ENCODE measurements around the gene ADGRV1. TPM values are rescaled to one million over a fixed set of nuclear protein-coding genes. Genes with fewer than 3 reads are reported as not detected.
"Not testable (repeated sequence)": the region's sequence is repeated elsewhere in the genome, so short reads cannot be mapped to it uniquely, and the experiment has no call there.

Gene ADGRV1
- total and polyA plus RNA-seq, 12 donors: 0.03 to 1.4 (median 0.44) TPM; not detected in 6

GRCh38 chr5:90967851-90968250 is 409.3 kb downstream of the ADGRV1 start:
- TF ChIP-seq CTCF (IDR thresholded peaks at IDR 0.05): no peak
- Histone ChIP-seq H3K27ac (no peak overlapping the region), H3K27me3 (no peaks in the 10 kb centered on the region), H3K36me3 (no peaks in the 10 kb centered on the region), H3K4me1 (peaks cover 0 to 9% (median 0%) of the 10 kb centered on the region in 9 donors), H3K4me3 (no peak overlapping the region), H3K9me3 (peaks cover 0 to 26% (median 0%) of the 10 kb centered on the region in 11 donors)
- intact Hi-C loops (cut with DNase I): no loop called here
- DNase-seq: no peak
- WGBS, 2 donors: 62 to 71% methylated on average over 4 of the region's 4 CpGs
- ATAC-seq: no peak

GRCh38 chr5:90968319-90968718 is 409.7 kb downstream of the ADGRV1 start:
- no peak for ATAC-seq
- no peak for DNase-seq
- no peak for TF ChIP-seq CTCF (IDR thresholded peaks at IDR 0.05)
- H3K4me3 ChIP-seq: no peak overlapping the region
- no peaks in the 10 kb centered on the region for H3K27me3 ChIP-seq
- no peaks in the 10 kb centered on the region for H3K36me3 ChIP-seq
- no peak overlapping the region for H3K27ac ChIP-seq
- intact Hi-C loops (cut with DNase I): no loop called here
- peaks cover 0 to 9% (median 0%) of the 10 kb centered on the region in 9 donors for H3K4me1 ChIP-seq
- peaks cover 0 to 26% (median 0%) of the 10 kb centered on the region in 11 donors for H3K9me3 ChIP-seq

- DNase-seq; H3K4me1 ChIP-seq; H3K27ac ChIP-seq; ATAC-seq; H3K36me3 ChIP-seq; intact Hi-C loops (cut with DNase I); H3K4me3 ChIP-seq; H3K27me3 ChIP-seq: not testable (repeated sequence)
- H3K9me3 ChIP-seq: peaks cover 0 to 30% (median 0%) of the 10 kb centered on the region in 11 donors
- WGBS, 2 donors: 87 to 95% methylated on average over 11 of the region's 11 CpGs
Observed at GRCh38 chr5:90969945-90970344, 411.3 kb downstream of the ADGRV1 start.

GRCh38 chr5:90981177-90981576 is 422.6 kb downstream of the ADGRV1 start:
- no peaks in the 10 kb centered on the region for H3K36me3 ChIP-seq
- intact Hi-C loops (cut with DNase I): no loop called here
- no peaks in the 10 kb centered on the region for H3K27me3 ChIP-seq
- H3K4me1 ChIP-seq: no peaks in the 10 kb centered on the region
- ATAC-seq (no peak), DNase-seq (no peak)
- no peaks in the 10 kb centered on the region for H3K9me3 ChIP-seq
- no peak overlapping the region for H3K27ac ChIP-seq
- H3K4me3 ChIP-seq: no peak overlapping the region
- WGBS, 2 donors: 90 to 91% methylated on average over 5 of the region's 5 CpGs
- TF ChIP-seq CTCF (IDR thresholded peaks at IDR 0.05): no peak

GRCh38 chr5:90981821-90982220 is 423.2 kb downstream of the ADGRV1 start:
- TF ChIP-seq CTCF (IDR thresholded peaks at IDR 0.05): no peak
- no peaks in the 10 kb centered on the region for H3K9me3 ChIP-seq
- H3K27me3 ChIP-seq: no peaks in the 10 kb centered on the region
- H3K36me3 ChIP-seq: no peaks in the 10 kb centered on the region
- no peaks in the 10 kb centered on the region for H3K4me1 ChIP-seq
- intact Hi-C loops (cut with DNase I): no loop called here
- DNase-seq: no peak
- no peak overlapping the region for H3K27ac ChIP-seq
- WGBS, 2 donors: 0 to 94% methylated on average over 1 of the region's 1 CpG
- ATAC-seq: no peak
- no peak overlapping the region for H3K4me3 ChIP-seq

Data from heart right ventricle (tissue), 16 donors.